Measurements from ENCODE around the gene GUCY2D. TPM values are rescaled to one million over a fixed set of nuclear protein-coding genes. Genes with fewer than 3 reads are reported as not detected.
"Not testable (repeated sequence)": the region's sequence is repeated elsewhere in the genome, so short reads cannot be mapped to it uniquely, and the experiment has no call there.

Gene GUCY2D
- not detected for total RNA-seq

GRCh38 chr17:8001976-8002720 is at the start of gene GUCY2D:
TSS of gene GUCY2D (plus strand) at chr17:8002615. CDS start at chr17:8003048, 433 bp downstream.
- POLR2A ChIA-PET: interaction anchor here (0.5 kb wide), 1 partner anchor 89 kb away, joined by 3 read pairs; no protein-coding TSS in a partner anchor
- DNase-seq (no peak), ATAC-seq (ENCODE audit: low read depth) (no peak)
- Mint-ChIP-seq H3K4me1 (peaks cover 5% of the 10 kb centered on the region), H3K27me3 (peaks cover 55% of the 10 kb centered on the region), H3K36me3 (no peaks in the 10 kb centered on the region), H3K9me3 (no peaks in the 10 kb centered on the region), H3K27ac (no peak within 1 kb of the TSS), H3K4me3 (peak within 1 kb of the TSS; percentile 8)

GRCh38 chr17:7953266-7953665 is 49.1 kb upstream of the GUCY2D start:
- not testable (repeated sequence) for H3K27ac Mint-ChIP-seq; ATAC-seq (ENCODE audit: low read depth); H3K27me3 Mint-ChIP-seq; DNase-seq; H3K9me3 Mint-ChIP-seq; H3K4me3 Mint-ChIP-seq
- POLR2A ChIA-PET: interaction anchor here (1.7 to 2.7 kb wide), 2 partner anchors 20 to 267 kb away, joined by 4 to 10 read pairs; partner anchors contain the start of genes CNTROB and TRAPPC1
- H3K4me1 Mint-ChIP-seq: peaks cover 14% of the 10 kb centered on the region
- peaks cover 12% of the 10 kb centered on the region for H3K36me3 Mint-ChIP-seq

- ATAC-seq (ENCODE audit: low read depth) (no peak), DNase-seq (no peak)
- Mint-ChIP-seq H3K4me1 (peaks cover 10% of the 10 kb centered on the region), H3K4me3 (no peak overlapping the region), H3K36me3 (no peaks in the 10 kb centered on the region), H3K27me3 (peaks cover 5% of the 10 kb centered on the region), H3K27ac (no peak overlapping the region), H3K9me3 (no peaks in the 10 kb centered on the region)
- POLR2A ChIA-PET: no interaction called here
Observed at GRCh38 chr17:7955414-7956227, 46.8 kb upstream of the GUCY2D start.

GRCh38 chr17:7956228-7956965 is 46.0 kb upstream of the GUCY2D start:
- Mint-ChIP-seq H3K27me3 (peaks cover 9% of the 10 kb centered on the region), H3K9me3 (no peaks in the 10 kb centered on the region), H3K4me1 (peaks cover 4% of the 10 kb centered on the region), H3K27ac (no peak overlapping the region), H3K4me3 (no peak overlapping the region), H3K36me3 (no peaks in the 10 kb centered on the region)
- ATAC-seq (ENCODE audit: low read depth) (no peak), DNase-seq (no peak)
- POLR2A ChIA-PET: no interaction called here

GRCh38 chr17:7959503-7960253 is 42.7 kb upstream of the GUCY2D start:
- no peaks in the 10 kb centered on the region for H3K4me1 Mint-ChIP-seq
- H3K27ac Mint-ChIP-seq: no peak overlapping the region
- H3K9me3 Mint-ChIP-seq: no peaks in the 10 kb centered on the region
- no peak for ATAC-seq (ENCODE audit: low read depth)
- DNase-seq: no peak
- no peaks in the 10 kb centered on the region for H3K36me3 Mint-ChIP-seq
- POLR2A ChIA-PET: interaction anchor here (1.0 to 1.1 kb wide), 2 partner anchors 9 to 27 kb away, joined by 3 read pairs; no protein-coding TSS in a partner anchor
- H3K4me3 Mint-ChIP-seq: no peak overlapping the region
- peaks cover 14% of the 10 kb centered on the region for H3K27me3 Mint-ChIP-seq

GRCh38 chr17:7961421-7961820 is 41.0 kb upstream of the GUCY2D start:
- no peak overlapping the region for H3K4me3 Mint-ChIP-seq
- H3K27ac Mint-ChIP-seq: no peak overlapping the region
- H3K36me3 Mint-ChIP-seq: no peaks in the 10 kb centered on the region
- ATAC-seq (ENCODE audit: low read depth) (no peak), DNase-seq (no peak)
- H3K27me3 Mint-ChIP-seq: peaks cover 15% of the 10 kb centered on the region
- POLR2A ChIA-PET: no interaction called here
- no peaks in the 10 kb centered on the region for H3K9me3 Mint-ChIP-seq
- no peaks in the 10 kb centered on the region for H3K4me1 Mint-ChIP-seq

GRCh38 chr17:7967751-7968150 is 34.7 kb upstream of the GUCY2D start:
- H3K9me3 Mint-ChIP-seq: no peaks in the 10 kb centered on the region
- ATAC-seq (ENCODE audit: low read depth): no peak
- peaks cover 10% of the 10 kb centered on the region for H3K27me3 Mint-ChIP-seq
- POLR2A ChIA-PET: no interaction called here
- no peaks in the 10 kb centered on the region for H3K4me1 Mint-ChIP-seq
- DNase-seq: no peak
- H3K27ac Mint-ChIP-seq: no peak overlapping the region
- H3K36me3 Mint-ChIP-seq: no peaks in the 10 kb centered on the region
- H3K4me3 Mint-ChIP-seq: no peak overlapping the region

- Mint-ChIP-seq H3K36me3 (peaks cover under 1% of the 10 kb centered on the region), H3K9me3 (peaks cover under 1% of the 10 kb centered on the region), H3K4me3 (no peak overlapping the region), H3K27ac (no peak overlapping the region), H3K27me3 (peaks cover 18% of the 10 kb centered on the region), H3K4me1 (no peaks in the 10 kb centered on the region)
- DNase-seq: no peak
- ATAC-seq (ENCODE audit: low read depth): no peak
- POLR2A ChIA-PET: interaction anchor here (1.1 kb wide), 1 partner anchor 10 kb away, joined by 3 read pairs; no protein-coding TSS in a partner anchor
Observed at GRCh38 chr17:7969433-7969832, 33.0 kb upstream of the GUCY2D start.

- no peak overlapping the region for H3K27ac Mint-ChIP-seq
- DNase-seq: no peak
- H3K9me3 Mint-ChIP-seq: peaks cover 8% of the 10 kb centered on the region
- no peak for ATAC-seq (ENCODE audit: low read depth)
- no peaks in the 10 kb centered on the region for H3K4me1 Mint-ChIP-seq
- H3K36me3 Mint-ChIP-seq: peaks cover 9% of the 10 kb centered on the region
- no peak overlapping the region for H3K4me3 Mint-ChIP-seq
- POLR2A ChIA-PET: no interaction called here
- peaks cover 22% of the 10 kb centered on the region for H3K27me3 Mint-ChIP-seq
Observed at GRCh38 chr17:7971651-7972050, 30.8 kb upstream of the GUCY2D start.

- ATAC-seq (ENCODE audit: low read depth): no peak
- POLR2A ChIA-PET: no interaction called here
- no peak overlapping the region for H3K4me3 Mint-ChIP-seq
- H3K27ac Mint-ChIP-seq: no peak overlapping the region
- DNase-seq: no peak
- H3K9me3 Mint-ChIP-seq: peaks cover 8% of the 10 kb centered on the region
- peaks cover 22% of the 10 kb centered on the region for H3K27me3 Mint-ChIP-seq
- H3K36me3 Mint-ChIP-seq: peaks cover 9% of the 10 kb centered on the region
- H3K4me1 Mint-ChIP-seq: no peaks in the 10 kb centered on the region
Observed at GRCh38 chr17:7972131-7972785, 30.2 kb upstream of the GUCY2D start.

GRCh38 chr17:7974638-7975131 is 27.7 kb upstream of the GUCY2D start:
- Mint-ChIP-seq H3K9me3 (peaks cover 8% of the 10 kb centered on the region), H3K4me3 (no peak overlapping the region), H3K36me3 (peaks cover 10% of the 10 kb centered on the region), H3K27ac (no peak overlapping the region), H3K27me3 (peaks cover 29% of the 10 kb centered on the region), H3K4me1 (no peaks in the 10 kb centered on the region)
- POLR2A ChIA-PET: no interaction called here
- ATAC-seq (ENCODE audit: low read depth): no peak
- DNase-seq: no peak

GRCh38 chr17:7977039-7977438 is 25.4 kb upstream of the GUCY2D start:
- POLR2A ChIA-PET: interaction anchor here (1.0 kb wide), 1 partner anchor 26 kb away, joined by 3 read pairs; no protein-coding TSS in a partner anchor
- Mint-ChIP-seq H3K4me1 (no peaks in the 10 kb centered on the region), H3K36me3 (peaks cover 10% of the 10 kb centered on the region), H3K4me3 (no peak overlapping the region), H3K9me3 (peaks cover 8% of the 10 kb centered on the region), H3K27ac (no peak overlapping the region), H3K27me3 (peaks cover 33% of the 10 kb centered on the region)
- DNase-seq (no peak), ATAC-seq (ENCODE audit: low read depth) (no peak)
